Mesendoderm (in vitro differentiated cells): ENCODE results near the gene CPAMD8.

ENCODE experiments used
- DNase-seq: peaks from one replicate; pipeline ENCODE4 v3.0.0; 2013
- H2AK5ac ChIP-seq: 2 replicates; pipeline ENCODE4 v1.6.1; 2013; ENCODE audit warnings: low read length, inconsistent platforms
- H2BK120ac ChIP-seq: 2 replicates; pipeline ENCODE4 v1.6.1; 2013; ENCODE audit warnings: low read depth, mild to moderate bottlenecking, low read length, moderate library complexity, mixed read lengths
- H2BK15ac ChIP-seq: replicated peaks from 2 replicates; pipeline ENCODE4 v1.6.1; 2013; ENCODE audit warnings: low read depth, mild to moderate bottlenecking, moderate library complexity
- H2BK5ac ChIP-seq: 2 replicates; pipeline ENCODE4 v1.6.1; 2013; ENCODE audit warnings: low read length, inconsistent platforms
- H3K18ac ChIP-seq: 2 replicates; pipeline ENCODE4 v1.6.1; 2013; ENCODE audit warnings: mild to moderate bottlenecking, low read length, mixed read lengths
- H3K23ac ChIP-seq: one replicate; pipeline ENCODE4 v1.6.1; 2013; ENCODE audit warnings: low read length
- H3K27ac ChIP-seq: 2 replicates; pipeline ENCODE4 v1.5.1; 2013; ENCODE audit warnings: low read depth, mild to moderate bottlenecking, inconsistent platforms, low read length, moderate library complexity
- H3K27me3 ChIP-seq: 2 replicates; pipeline ENCODE4 v1.6.1; 2013; ENCODE audit warnings: low read length, control low read depth, mild to moderate bottlenecking, inconsistent platforms; ENCODE audit not compliant: insufficient read depth, poor library complexity
- H3K36me3 ChIP-seq: 2 replicates; pipeline ENCODE4 v1.6.1; 2013; ENCODE audit warnings: low read length, inconsistent platforms; ENCODE audit not compliant: control insufficient read depth, insufficient read depth
- H3K4ac ChIP-seq: one replicate; pipeline ENCODE4 v1.6.1; 2013; ENCODE audit warnings: low read depth, mild to moderate bottlenecking, low read length, moderate library complexity
- H3K4me1 ChIP-seq: 2 replicates; pipeline ENCODE4 v1.6.1; 2013; ENCODE audit warnings: low read depth, low read length, inconsistent platforms; ENCODE audit not compliant: control insufficient read depth
- H3K4me2 ChIP-seq: 2 replicates; pipeline ENCODE4 v1.6.1; 2013; ENCODE audit warnings: low read length
- H3K4me3 ChIP-seq: 2 replicates; pipeline ENCODE4 v1.5.1; 2013; ENCODE audit warnings: mild to moderate bottlenecking, low read length
- H3K56ac ChIP-seq: one replicate; pipeline ENCODE4 v1.6.1; 2013; ENCODE audit warnings: low read length
- H3K79me1 ChIP-seq: 2 replicates; pipeline ENCODE4 v1.6.1; 2013; ENCODE audit warnings: low read length, inconsistent platforms
- H3K79me2 ChIP-seq: 2 replicates; pipeline ENCODE4 v1.6.1; 2013; ENCODE audit warnings: mild to moderate bottlenecking, low read length; ENCODE audit not compliant: control insufficient read depth, insufficient read depth
- H3K9ac ChIP-seq: 2 replicates; pipeline ENCODE4 v1.6.1; 2013; ENCODE audit warnings: low read length, inconsistent platforms
- H4K5ac ChIP-seq: one replicate; pipeline ENCODE4 v1.6.1; 2013; ENCODE audit warnings: low read length
- H4K8ac ChIP-seq: one replicate; pipeline ENCODE4 v1.6.1; 2013; ENCODE audit warnings: low read depth, mild to moderate bottlenecking, control low read depth, low read length, moderate library complexity
- WGBS: extraction: QIAGEN DNeasy Blood & Tissue Kit; methylation state at CpG from one replicate; pipeline ENCODE4 v1.1.7; 2013; ENCODE audit warnings: low lambda C conversion rate, missing lambda C conversion rate; ENCODE audit not compliant: insufficient coverage; ENCODE audit errors: extremely low coverage; 5-methylcytosine and 5-hydroxymethylcytosine counted together

The CPAMD8 gene

GRCh38 chr19:16936901-16937300 lies 89.7 kb downstream of the CPAMD8 start:
- H3K4me3 ChIP-seq = no peak overlapping the region
- no peak overlapping the region for H4K8ac ChIP-seq
- no peak overlapping the region for H3K9ac ChIP-seq
- H2BK5ac ChIP-seq = no peak overlapping the region
- H3K79me1 ChIP-seq = no peaks in the 10 kb centered on the region
- DNase-seq = no peak
- H4K5ac ChIP-seq = no peak overlapping the region
- no peaks in the 10 kb centered on the region for H3K27me3 ChIP-seq
- no peaks in the 10 kb centered on the region for H3K4me1 ChIP-seq
- H3K4ac ChIP-seq = no peak overlapping the region
- no peak overlapping the region for H2BK15ac ChIP-seq
- no peak overlapping the region for H3K4me2 ChIP-seq
- no peak overlapping the region for H3K27ac ChIP-seq
- H3K56ac ChIP-seq = no peak overlapping the region
- no peaks in the 10 kb centered on the region for H3K79me2 ChIP-seq
- H3K36me3 ChIP-seq = no peaks in the 10 kb centered on the region
- H3K18ac ChIP-seq = no peak overlapping the region
- no peak overlapping the region for H2AK5ac ChIP-seq
- no CpG with 5 or more reads among the region's 2 CpGs for WGBS
- no peak overlapping the region for H3K23ac ChIP-seq
- H2BK120ac ChIP-seq = no peak overlapping the region

GRCh38 chr19:16934489-16934888 lies 92.1 kb downstream of the CPAMD8 start:
- DNase-seq = no peak
- no peak overlapping the region for H2BK15ac ChIP-seq
- H3K4me3 ChIP-seq = no peak overlapping the region
- H3K4me2 ChIP-seq = no peak overlapping the region
- H3K56ac ChIP-seq = no peak overlapping the region
- no CpG with 5 or more reads among the region's 1 CpG for WGBS
- no peaks in the 10 kb centered on the region for H3K4me1 ChIP-seq
- no peak overlapping the region for H3K9ac ChIP-seq
- H3K79me1 ChIP-seq = no peaks in the 10 kb centered on the region
- H2BK120ac ChIP-seq = no peak overlapping the region
- H3K23ac ChIP-seq = no peak overlapping the region
- no peaks in the 10 kb centered on the region for H3K79me2 ChIP-seq
- no peak overlapping the region for H2AK5ac ChIP-seq
- H3K36me3 ChIP-seq = no peaks in the 10 kb centered on the region
- no peak overlapping the region for H3K18ac ChIP-seq
- no peaks in the 10 kb centered on the region for H3K27me3 ChIP-seq
- H4K5ac ChIP-seq = no peak overlapping the region
- H2BK5ac ChIP-seq = no peak overlapping the region
- H3K4ac ChIP-seq = no peak overlapping the region
- H4K8ac ChIP-seq = no peak overlapping the region
- H3K27ac ChIP-seq = no peak overlapping the region

GRCh38 chr19:16931306-16931705 lies 95.3 kb downstream of the CPAMD8 start:
- no peaks in the 10 kb centered on the region for H3K36me3 ChIP-seq
- H3K23ac ChIP-seq = no peak overlapping the region
- no peak overlapping the region for H2BK5ac ChIP-seq
- H2BK15ac ChIP-seq = no peak overlapping the region
- H3K79me2 ChIP-seq = no peaks in the 10 kb centered on the region
- no peak overlapping the region for H4K5ac ChIP-seq
- H3K27me3 ChIP-seq = no peaks in the 10 kb centered on the region
- H4K8ac ChIP-seq = no peak overlapping the region
- H3K56ac ChIP-seq = no peak overlapping the region
- H3K4me3 ChIP-seq = no peak overlapping the region
- no peak overlapping the region for H3K4me2 ChIP-seq
- no peak overlapping the region for H3K18ac ChIP-seq
- H3K4me1 ChIP-seq = no peaks in the 10 kb centered on the region
- H3K9ac ChIP-seq = no peak overlapping the region
- H3K4ac ChIP-seq = no peak overlapping the region
- H3K79me1 ChIP-seq = no peaks in the 10 kb centered on the region
- no peak overlapping the region for H2BK120ac ChIP-seq
- DNase-seq = no peak
- WGBS = no CpG with 5 or more reads among the region's 4 CpGs
- no peak overlapping the region for H2AK5ac ChIP-seq
- H3K27ac ChIP-seq = no peak overlapping the region

- Histone ChIP-seq H3K79me2 (no peaks in the 10 kb centered on the region), H3K4ac (no peak overlapping the region), H2BK5ac (no peak overlapping the region), H4K5ac (no peak overlapping the region), H4K8ac (no peak overlapping the region), H3K36me3 (no peaks in the 10 kb centered on the region), H2BK120ac (no peak overlapping the region), H3K79me1 (no peaks in the 10 kb centered on the region), H3K4me1 (no peaks in the 10 kb centered on the region), H3K9ac (no peak overlapping the region), H2BK15ac (no peak overlapping the region), H3K18ac (no peak overlapping the region), H3K56ac (no peak overlapping the region), H3K4me3 (no peak overlapping the region), H3K27ac (no peak overlapping the region), H3K4me2 (no peak overlapping the region), H3K27me3 (no peaks in the 10 kb centered on the region), H3K23ac (no peak overlapping the region), H2AK5ac (no peak overlapping the region)
- no peak for DNase-seq
- no CpG with 5 or more reads among the region's 5 CpGs for WGBS
Measured at GRCh38 chr19:16930753-16931152, 95.9 kb downstream of the CPAMD8 start.

- Histone ChIP-seq H3K23ac (no peak overlapping the region), H3K4me1 (no peaks in the 10 kb centered on the region), H4K5ac (no peak overlapping the region), H3K4me2 (no peak overlapping the region), H2BK5ac (no peak overlapping the region), H3K36me3 (no peaks in the 10 kb centered on the region), H3K4me3 (no peak overlapping the region), H3K27me3 (no peaks in the 10 kb centered on the region), H4K8ac (no peak overlapping the region), H2BK120ac (no peak overlapping the region), H2BK15ac (no peak overlapping the region), H2AK5ac (no peak overlapping the region), H3K56ac (no peak overlapping the region), H3K27ac (no peak overlapping the region), H3K79me1 (no peaks in the 10 kb centered on the region), H3K18ac (no peak overlapping the region), H3K4ac (no peak overlapping the region), H3K79me2 (no peaks in the 10 kb centered on the region), H3K9ac (no peak overlapping the region)
- no peak for DNase-seq
- no CpG with 5 or more reads among the region's 10 CpGs for WGBS
Measured at GRCh38 chr19:16928916-16929315, 97.7 kb downstream of the CPAMD8 start.

- Histone ChIP-seq H3K18ac (no peak overlapping the region), H3K23ac (no peak overlapping the region), H2BK120ac (no peak overlapping the region), H4K5ac (no peak overlapping the region), H2BK5ac (no peak overlapping the region), H2AK5ac (no peak overlapping the region), H2BK15ac (no peak overlapping the region), H3K4me2 (no peak overlapping the region), H3K79me2 (no peaks in the 10 kb centered on the region), H3K56ac (no peak overlapping the region), H3K36me3 (no peaks in the 10 kb centered on the region), H3K79me1 (no peaks in the 10 kb centered on the region), H3K4ac (no peak overlapping the region), H3K4me3 (no peak overlapping the region), H3K4me1 (no peaks in the 10 kb centered on the region), H4K8ac (no peak overlapping the region), H3K27ac (no peak overlapping the region), H3K9ac (no peak overlapping the region), H3K27me3 (no peaks in the 10 kb centered on the region)
- DNase-seq = no peak
- WGBS = no CpG with 5 or more reads among the region's 2 CpGs
Measured at GRCh38 chr19:16928351-16928750, 98.3 kb downstream of the CPAMD8 start.
